ENCODE measurements around the gene MRNIP.

Gene MRNIP

DNA sequence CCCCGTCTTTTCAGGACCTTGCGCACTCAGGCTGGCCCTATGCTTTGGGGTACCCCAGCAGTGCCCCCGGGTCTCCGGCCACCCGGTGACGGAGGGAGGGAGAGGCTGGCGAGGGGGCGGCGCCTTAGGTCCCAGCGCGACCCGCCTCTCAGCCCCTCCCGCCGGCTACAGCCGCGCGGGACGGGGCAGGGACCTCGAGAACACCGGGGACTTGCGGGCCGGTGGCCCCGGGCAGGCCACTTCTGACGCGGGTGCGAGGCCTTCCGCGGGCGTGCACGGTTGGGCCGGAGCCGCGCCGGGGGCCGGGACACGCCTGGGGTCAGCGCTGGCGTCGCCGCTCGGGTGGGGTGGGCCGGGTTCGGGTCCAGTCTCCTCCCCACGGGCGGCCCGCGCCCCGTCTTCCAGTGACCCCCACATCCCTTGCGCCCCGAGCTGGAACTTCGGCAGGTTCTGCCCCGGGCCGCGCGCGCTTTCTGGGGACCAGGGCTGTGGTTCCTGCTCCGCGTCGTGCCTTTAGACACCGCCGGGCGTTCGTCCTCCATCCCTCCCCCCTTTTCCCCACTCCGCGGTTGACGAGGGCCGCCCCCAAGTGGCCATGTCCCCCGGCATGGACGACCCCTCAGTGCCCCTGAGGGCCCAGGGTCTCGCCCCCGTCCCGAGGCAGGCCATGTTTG lies 41.7 kb downstream of the MRNIP start:
- Histone ChIP-seq H3K27me3 (ENCODE audit: insufficient read depth, poor library complexity, severe bottlenecking) (no peaks in the 10 kb centered on the region), H3K27ac (replicated peaks) (no peak overlapping the region), H3K4me3 (replicated peaks; ENCODE audit: insufficient read depth, low read length) (no peak overlapping the region)
- DNase-seq (ENCODE audit: low read depth in 1 of 2, low spot score in 1 of 2), result no peak
- TF ChIP-seq SPI1 (IDR thresholded peaks at IDR 0.05; ENCODE audit: borderline replicate concordance, low read depth) (no peak), POLR2AphosphoS5 (IDR thresholded peaks at IDR 0.05; ENCODE audit: low read depth) (no peak), GABPA (IDR thresholded peaks at IDR 0.05; ENCODE audit: low read depth) (no peak)
- TF ChIP-seq, protein P1, sequence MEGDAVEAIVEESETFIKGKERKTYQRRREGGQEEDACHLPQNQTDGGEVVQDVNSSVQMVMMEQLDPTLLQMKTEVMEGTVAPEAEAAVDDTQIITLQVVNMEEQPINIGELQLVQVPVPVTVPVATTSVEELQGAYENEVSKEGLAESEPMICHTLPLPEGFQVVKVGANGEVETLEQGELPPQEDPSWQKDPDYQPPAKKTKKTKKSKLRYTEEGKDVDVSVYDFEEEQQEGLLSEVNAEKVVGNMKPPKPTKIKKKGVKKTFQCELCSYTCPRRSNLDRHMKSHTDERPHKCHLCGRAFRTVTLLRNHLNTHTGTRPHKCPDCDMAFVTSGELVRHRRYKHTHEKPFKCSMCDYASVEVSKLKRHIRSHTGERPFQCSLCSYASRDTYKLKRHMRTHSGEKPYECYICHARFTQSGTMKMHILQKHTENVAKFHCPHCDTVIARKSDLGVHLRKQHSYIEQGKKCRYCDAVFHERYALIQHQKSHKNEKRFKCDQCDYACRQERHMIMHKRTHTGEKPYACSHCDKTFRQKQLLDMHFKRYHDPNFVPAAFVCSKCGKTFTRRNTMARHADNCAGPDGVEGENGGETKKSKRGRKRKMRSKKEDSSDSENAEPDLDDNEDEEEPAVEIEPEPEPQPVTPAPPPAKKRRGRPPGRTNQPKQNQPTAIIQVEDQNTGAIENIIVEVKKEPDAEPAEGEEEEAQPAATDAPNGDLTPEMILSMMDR (IDR thresholded peaks at IDR 0.05; ENCODE audit: insufficient read depth, low read length), result no peak
- TF ChIP-seq, protein P2, sequence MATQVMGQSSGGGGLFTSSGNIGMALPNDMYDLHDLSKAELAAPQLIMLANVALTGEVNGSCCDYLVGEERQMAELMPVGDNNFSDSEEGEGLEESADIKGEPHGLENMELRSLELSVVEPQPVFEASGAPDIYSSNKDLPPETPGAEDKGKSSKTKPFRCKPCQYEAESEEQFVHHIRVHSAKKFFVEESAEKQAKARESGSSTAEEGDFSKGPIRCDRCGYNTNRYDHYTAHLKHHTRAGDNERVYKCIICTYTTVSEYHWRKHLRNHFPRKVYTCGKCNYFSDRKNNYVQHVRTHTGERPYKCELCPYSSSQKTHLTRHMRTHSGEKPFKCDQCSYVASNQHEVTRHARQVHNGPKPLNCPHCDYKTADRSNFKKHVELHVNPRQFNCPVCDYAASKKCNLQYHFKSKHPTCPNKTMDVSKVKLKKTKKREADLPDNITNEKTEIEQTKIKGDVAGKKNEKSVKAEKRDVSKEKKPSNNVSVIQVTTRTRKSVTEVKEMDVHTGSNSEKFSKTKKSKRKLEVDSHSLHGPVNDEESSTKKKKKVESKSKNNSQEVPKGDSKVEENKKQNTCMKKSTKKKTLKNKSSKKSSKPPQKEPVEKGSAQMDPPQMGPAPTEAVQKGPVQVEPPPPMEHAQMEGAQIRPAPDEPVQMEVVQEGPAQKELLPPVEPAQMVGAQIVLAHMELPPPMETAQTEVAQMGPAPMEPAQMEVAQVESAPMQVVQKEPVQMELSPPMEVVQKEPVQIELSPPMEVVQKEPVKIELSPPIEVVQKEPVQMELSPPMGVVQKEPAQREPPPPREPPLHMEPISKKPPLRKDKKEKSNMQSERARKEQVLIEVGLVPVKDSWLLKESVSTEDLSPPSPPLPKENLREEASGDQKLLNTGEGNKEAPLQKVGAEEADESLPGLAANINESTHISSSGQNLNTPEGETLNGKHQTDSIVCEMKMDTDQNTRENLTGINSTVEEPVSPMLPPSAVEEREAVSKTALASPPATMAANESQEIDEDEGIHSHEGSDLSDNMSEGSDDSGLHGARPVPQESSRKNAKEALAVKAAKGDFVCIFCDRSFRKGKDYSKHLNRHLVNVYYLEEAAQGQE (IDR thresholded peaks at IDR 0.05; ENCODE audit: insufficient replicate concordance, low read depth), result no peak

DNA sequence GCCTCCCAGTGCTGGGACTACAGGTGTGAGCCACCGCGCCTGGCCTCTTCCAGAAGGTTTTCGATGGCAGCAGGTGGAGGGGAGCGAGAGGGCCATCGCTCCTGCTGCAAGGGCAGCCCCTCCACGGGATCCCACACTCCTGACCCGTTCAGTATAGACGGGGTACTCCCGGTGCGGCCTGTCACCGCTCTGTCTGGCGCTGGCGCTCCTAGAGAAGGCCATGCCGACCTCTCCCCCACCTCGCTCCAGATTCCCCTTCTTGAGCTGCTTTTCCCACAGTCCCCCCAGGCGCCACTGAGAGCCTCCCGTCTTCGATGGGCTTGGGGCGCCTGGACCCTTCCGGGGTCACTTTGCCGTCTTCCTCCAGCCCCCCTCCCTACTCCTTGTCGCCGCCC lies 42.2 kb downstream of the MRNIP start:
- Histone ChIP-seq H3K4me3 (replicated peaks; ENCODE audit: insufficient read depth, low read length) (no peak overlapping the region), H3K27ac (replicated peaks) (no peak overlapping the region), H3K27me3 (ENCODE audit: insufficient read depth, poor library complexity, severe bottlenecking) (no peaks in the 10 kb centered on the region)
- no peak for TF ChIP-seq GABPA (IDR thresholded peaks at IDR 0.05; ENCODE audit: low read depth)
- TF ChIP-seq, protein P1 (IDR thresholded peaks at IDR 0.05; ENCODE audit: insufficient read depth, low read length), result no peak
- TF ChIP-seq, protein P2 (IDR thresholded peaks at IDR 0.05; ENCODE audit: insufficient replicate concordance, low read depth), result no peak
- TF ChIP-seq POLR2AphosphoS5 (IDR thresholded peaks at IDR 0.05; ENCODE audit: low read depth), result no peak
- TF ChIP-seq SPI1 (IDR thresholded peaks at IDR 0.05; ENCODE audit: borderline replicate concordance, low read depth), result no peak
- DNase-seq (ENCODE audit: low read depth in 1 of 2, low spot score in 1 of 2), result no peak

DNA sequence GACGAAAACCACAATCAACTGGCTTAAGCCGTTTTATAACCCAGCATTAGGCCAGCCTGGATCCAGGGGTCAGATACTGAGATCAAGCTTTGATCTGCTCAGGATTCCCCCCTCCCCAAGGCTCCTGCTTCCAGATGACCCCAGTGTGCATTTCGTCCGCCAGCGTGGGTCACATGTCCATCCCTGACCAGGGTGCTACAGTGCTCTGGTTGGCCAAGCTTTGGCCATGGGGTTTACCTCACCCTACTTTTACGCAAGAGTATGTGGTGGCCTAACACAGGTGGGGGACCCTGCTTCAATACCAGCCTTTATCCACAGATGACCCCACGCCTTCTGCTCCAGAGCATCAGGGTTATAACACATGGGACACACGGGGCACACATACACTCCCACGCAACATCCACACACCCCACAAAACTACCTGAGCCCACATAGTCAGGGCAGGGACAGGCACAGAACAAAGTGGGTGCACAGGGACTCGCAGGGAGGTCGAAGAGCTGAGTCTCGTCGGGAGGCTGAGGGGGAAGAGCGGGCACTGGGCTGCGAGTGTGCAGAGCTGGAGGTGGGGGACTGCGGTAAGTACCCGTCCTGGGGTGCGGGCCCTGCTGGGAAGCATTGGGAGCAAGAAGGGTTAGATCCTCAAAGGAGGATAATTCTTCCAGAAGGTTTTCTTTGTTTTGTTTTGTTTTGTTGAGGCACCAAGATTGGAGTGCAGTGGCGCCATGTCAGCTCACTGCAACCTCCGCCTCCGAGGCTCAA lies 42.9 kb downstream of the MRNIP start:
- Histone ChIP-seq H3K27ac (replicated peaks) (no peak overlapping the region), H3K4me3 (replicated peaks; ENCODE audit: insufficient read depth, low read length) (no peak overlapping the region), H3K27me3 (ENCODE audit: insufficient read depth, poor library complexity, severe bottlenecking) (no peaks in the 10 kb centered on the region)
- no peak for TF ChIP-seq POLR2AphosphoS5 (IDR thresholded peaks at IDR 0.05; ENCODE audit: low read depth)
- no peak for DNase-seq (ENCODE audit: low read depth in 1 of 2, low spot score in 1 of 2)

DNA sequence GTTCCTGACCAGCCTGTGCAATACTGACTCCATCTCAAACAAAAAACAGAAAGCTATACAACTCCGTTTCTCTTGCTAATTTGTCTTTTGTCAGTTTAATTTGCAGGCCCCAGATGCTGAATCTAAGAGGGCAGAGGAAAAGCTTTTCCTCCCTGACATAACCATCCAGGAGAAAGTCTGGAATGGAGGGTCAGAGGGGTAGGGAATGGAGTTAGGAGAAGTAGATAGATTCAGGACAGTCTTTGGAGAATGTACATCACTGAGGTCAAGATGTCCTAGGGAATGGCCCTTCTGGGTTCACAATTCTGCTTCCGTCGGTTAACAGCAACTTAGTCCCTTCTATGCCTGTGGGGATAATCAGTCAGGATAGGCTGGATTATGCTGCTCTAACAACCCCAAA lies 44.5 kb downstream of the MRNIP start:
- DNase-seq (ENCODE audit: low read depth in 1 of 2, low spot score in 1 of 2), result no peak
- H3K4me3 ChIP-seq (replicated peaks; ENCODE audit: insufficient read depth, low read length), result no peak overlapping the region
- TF ChIP-seq, protein P2 (IDR thresholded peaks at IDR 0.05; ENCODE audit: insufficient replicate concordance, low read depth), result no peak
- TF ChIP-seq, protein P1 (IDR thresholded peaks at IDR 0.05; ENCODE audit: insufficient read depth, low read length), result no peak
- no peak for TF ChIP-seq SPI1 (IDR thresholded peaks at IDR 0.05; ENCODE audit: borderline replicate concordance, low read depth)
- no peak for TF ChIP-seq GABPA (IDR thresholded peaks at IDR 0.05; ENCODE audit: low read depth)
- no peak for TF ChIP-seq POLR2AphosphoS5 (IDR thresholded peaks at IDR 0.05; ENCODE audit: low read depth)
- H3K27me3 ChIP-seq (ENCODE audit: insufficient read depth, poor library complexity, severe bottlenecking), result no peaks in the 10 kb centered on the region
- no peak overlapping the region for H3K27ac ChIP-seq (replicated peaks)

All from HL-60 (cell line).